DLD1 (cell line): ENCODE data around the gene AKAP13.
"Not testable (repeated sequence)": the region's sequence is repeated elsewhere in the genome, so short reads cannot be mapped to it uniquely, and the experiment has no call there.

ENCODE experiments used
- in situ Hi-C: cut with HindIII; loops from 2 replicates; pipeline ENCODE4 v1.10.0; 2017; ENCODE audit warnings: low sequenced_read_pairs

AKAP13 gene

GRCh38 chr15:85439996-85440395 is 59.6 kb downstream of the AKAP13 start:
- in situ Hi-C loops = no loop called here

GRCh38 chr15:85440451-85440850 is 60.0 kb downstream of the AKAP13 start:
- in situ Hi-C loops = no loop called here

DNA sequence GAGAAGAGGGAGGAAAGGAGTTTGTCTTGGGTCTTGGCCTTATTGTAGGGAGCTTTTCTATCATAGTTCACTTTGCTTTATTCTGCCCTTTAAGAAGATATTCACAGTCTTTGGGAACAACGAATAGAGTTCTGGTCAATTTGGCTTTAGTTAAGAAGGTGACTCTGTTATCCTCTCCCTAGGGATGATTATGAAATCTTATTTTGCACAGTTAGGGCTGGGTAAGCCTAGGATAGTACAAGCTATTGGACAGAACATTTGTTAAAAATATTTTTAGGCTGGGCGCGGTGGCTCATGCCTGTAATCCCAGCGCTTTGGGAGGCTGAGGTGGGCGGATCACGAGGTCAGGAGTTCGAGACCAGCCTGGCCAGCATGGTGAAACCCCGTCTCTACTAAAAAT is 61.5 kb downstream of the AKAP13 start:
- in situ Hi-C loops = not testable (repeated sequence)

- in situ Hi-C loops = no loop called here
Measured at GRCh38 chr15:85443046-85443445, 62.6 kb downstream of the AKAP13 start.

DNA sequence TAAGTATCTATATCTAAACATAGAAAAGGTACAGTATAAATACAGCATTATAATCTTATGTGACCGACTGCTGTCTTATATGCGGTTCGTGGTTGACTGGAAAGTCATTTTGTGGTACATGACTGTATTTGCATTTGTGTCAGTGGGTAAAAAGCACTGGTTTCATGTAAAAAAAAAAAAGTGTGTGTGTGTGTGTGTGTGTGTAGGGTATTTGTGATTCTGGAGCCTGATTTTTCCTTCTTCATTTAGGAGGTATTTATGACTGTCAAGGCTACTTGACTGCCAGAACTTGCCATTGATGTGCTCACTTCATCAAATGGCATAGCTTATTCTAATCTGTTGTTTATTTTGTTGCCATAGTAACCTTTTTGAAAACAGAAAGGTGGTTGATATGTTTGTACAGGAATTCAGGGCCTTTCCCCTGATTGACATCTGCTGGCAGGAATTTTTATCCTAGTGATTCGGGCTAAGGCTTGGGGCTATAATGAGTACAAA is 63.2 kb downstream of the AKAP13 start:
- in situ Hi-C loops = no loop called here

- in situ Hi-C loops = no loop called here
Measured at GRCh38 chr15:85444122-85444745, 63.8 kb downstream of the AKAP13 start.

- in situ Hi-C loops = no loop called here
Measured at GRCh38 chr15:85445361-85445760, 65.0 kb downstream of the AKAP13 start.

DNA sequence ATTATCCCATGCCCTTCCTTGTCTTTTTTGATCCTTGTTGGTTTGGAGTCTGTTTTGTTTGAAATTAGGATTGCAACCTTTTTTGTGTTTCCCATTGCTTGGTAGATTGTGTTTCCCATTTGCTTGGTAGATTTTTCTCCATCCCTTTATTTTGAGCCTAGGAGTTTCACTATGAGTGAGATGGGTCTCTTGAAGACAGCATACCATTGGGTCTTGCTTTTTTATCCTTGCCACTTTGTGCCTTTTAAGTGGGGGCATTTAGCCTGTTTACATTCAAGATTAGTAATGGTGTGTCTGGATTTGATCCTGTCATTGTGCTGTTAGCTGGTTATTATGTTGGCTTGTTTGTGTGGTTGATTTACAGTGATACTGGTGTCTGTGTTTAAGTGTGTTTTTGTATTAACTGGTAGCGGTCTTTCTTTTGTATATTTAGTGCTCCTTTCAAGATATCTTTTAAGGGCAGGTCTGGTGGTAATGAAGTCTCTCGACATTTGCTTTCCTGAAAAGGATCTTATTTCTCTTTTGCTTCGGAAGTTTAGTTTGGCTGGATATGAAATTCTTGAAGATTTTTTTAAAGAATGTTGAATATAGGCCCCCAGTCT is 70.8 kb downstream of the AKAP13 start:
- in situ Hi-C loops = no loop called here

- in situ Hi-C loops = no loop called here
Measured at GRCh38 chr15:85452436-85452835, 72.0 kb downstream of the AKAP13 start.

DNA sequence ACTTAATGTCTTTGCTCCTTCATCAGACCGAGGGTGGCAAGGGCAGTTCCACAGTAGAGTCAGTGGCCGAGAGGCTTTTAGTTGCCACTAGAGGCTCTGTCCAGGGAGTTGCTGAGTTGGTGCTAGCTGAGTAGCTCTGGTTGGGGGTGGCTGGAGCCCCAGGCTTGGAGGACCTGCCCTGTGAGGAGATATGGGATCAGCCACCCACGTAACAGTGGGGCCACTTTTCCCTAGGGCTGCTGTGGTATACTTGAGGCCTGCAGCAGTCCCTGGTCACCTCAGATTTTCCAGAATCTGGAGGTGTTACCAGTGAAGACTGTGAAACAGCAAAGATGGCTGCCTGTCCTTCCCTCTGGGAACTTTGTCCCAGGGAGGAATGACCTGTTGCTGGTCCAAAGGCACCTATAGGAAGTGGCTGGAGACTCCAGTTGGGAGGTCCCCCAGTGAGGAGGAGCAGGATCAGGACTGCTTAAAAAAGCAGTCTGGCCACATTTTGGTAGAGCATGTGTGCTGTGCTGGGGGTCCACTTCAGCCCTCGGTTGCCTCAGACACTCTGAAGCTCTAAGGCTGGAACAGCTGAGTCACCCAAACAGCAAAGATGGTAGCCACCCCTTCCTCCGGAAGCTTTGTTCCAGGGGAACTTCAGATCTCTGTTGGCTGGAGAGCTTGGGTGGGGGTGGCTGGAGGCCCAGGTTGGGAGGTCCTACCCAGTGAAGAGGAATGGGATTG is 72.9 kb downstream of the AKAP13 start:
- in situ Hi-C loops = no loop called here

GRCh38 chr15:85454403-85454802 is 74.0 kb downstream of the AKAP13 start:
- in situ Hi-C loops = no loop called here

DNA sequence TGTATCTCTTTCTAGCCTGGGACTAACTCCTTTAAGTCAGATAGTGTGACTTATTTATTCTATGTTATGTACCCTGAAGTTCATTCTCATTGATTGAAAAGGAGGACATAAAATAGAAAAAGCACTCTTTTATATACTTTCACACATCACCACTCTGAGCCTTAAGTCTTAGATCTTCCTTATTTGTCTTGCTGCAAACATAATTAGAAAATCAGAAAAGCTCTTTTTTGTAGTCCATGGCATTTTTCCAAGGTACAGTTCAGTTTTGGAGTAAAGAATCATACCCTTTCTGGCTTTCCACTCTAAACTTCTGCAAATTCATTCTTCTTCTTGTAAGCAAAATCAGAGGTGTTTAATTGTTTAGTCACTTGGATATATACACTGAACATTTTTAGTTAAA is 75.5 kb downstream of the AKAP13 start:
- in situ Hi-C loops = no loop called here

DNA sequence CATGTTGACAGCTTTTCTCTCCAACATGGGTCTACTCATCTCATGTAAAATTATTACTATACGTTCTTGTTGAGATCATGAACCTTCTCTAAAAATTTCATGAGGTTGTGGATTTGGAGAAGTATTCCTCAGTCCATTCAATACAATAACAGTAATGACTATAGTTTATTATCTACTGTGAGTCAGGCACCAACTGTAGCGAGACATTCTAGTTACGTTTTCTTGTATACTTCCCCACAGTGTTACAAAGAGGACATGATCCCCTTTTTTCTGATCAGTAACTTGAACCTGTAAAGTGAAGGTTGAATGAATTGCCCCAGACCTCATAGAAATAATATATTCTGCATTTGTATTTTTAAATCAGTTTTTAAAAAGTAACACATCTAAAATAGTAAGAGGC is 76.4 kb downstream of the AKAP13 start:
- in situ Hi-C loops = no loop called here

DNA sequence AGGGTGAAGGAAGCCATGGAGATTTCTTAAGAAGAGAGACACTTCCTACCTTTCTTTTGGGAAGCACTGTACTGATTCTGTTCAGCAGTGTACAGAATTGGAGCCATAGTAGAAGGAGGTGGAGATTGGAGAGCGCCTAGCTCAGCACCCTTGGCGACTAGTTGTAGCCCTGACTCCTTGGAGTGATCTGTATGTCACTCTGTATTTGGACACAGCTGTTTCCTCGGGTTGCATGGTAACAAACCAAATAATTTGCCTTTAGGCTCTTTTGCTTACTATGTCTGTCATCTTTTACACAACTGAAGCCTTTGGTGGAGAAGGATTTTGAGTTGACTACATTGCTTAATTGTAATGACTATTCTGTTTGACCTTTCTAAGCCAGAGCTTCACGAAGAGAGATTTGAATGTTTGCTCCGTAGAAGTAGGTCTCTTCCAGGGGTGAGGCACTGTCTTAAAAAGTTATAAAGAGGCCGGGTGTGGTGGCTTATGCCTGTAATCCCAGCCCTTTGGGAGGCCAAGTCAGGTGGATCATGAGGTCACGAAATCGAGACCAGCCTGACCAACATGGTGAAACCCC is 77.1 kb downstream of the AKAP13 start:
- in situ Hi-C loops = no loop called here

DNA sequence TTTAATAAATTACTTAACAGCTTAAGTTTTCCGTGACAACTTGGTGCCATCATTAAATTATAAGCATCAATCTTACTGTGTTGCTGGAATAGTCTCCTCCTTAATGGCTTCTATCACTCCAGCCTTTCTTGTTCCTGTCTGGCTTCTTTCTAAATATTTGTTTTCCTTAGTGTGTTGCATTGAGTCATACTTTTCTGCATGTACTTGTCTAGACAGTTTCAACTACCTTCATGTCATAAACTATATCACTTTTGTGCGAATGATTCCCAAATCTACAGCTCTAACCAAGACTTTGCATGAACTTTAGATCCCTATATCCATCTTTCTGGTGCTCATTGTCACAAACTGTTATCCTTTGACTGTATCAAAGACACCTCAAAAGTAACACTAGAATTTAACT is 78.4 kb downstream of the AKAP13 start:
- in situ Hi-C loops = no loop called here

DNA sequence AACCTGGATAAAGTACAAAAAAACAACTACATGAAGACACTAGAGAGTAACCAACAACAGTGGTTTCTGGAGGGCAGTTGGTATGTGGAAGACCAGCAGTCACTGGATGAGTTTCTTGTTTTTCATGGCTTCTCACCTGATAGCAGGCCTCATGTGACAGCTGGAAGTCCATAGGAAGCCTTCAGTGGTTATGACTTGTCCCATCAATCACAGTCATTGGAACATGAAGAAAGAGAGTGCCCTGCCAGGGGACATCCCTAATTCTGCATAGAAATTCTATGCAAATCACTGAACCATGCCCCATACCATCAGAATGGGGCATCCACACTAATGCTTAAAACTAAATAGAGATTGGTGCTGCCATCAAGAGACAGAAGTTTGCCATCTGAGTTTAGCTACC is 81.6 kb downstream of the AKAP13 start:
- in situ Hi-C loops = no loop called here

GRCh38 chr15:85463276-85463892 is 83.0 kb downstream of the AKAP13 start:
- in situ Hi-C loops = no loop called here

DNA sequence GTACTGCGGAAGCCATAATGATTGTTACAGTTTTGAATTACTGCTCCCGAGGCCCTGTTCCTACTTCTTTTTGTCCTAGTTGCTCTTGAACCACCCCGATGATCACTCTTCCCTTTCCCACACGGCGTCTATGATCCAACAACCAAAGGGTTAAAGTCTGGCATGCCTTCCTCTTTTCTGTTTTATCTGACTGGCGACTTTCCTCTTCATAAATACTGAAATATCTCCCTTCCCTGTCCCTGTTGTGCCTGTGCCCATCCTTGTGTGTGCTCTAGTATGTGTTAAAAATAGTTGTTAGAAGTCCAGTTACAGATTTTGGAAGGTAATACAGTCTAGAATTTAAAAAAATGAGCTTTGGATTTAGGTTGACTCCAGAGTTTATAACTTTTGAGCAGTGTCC is 83.6 kb downstream of the AKAP13 start:
- in situ Hi-C loops = no loop called here

GRCh38 chr15:85464471-85464870 is 84.1 kb downstream of the AKAP13 start:
- in situ Hi-C loops = no loop called here

DNA sequence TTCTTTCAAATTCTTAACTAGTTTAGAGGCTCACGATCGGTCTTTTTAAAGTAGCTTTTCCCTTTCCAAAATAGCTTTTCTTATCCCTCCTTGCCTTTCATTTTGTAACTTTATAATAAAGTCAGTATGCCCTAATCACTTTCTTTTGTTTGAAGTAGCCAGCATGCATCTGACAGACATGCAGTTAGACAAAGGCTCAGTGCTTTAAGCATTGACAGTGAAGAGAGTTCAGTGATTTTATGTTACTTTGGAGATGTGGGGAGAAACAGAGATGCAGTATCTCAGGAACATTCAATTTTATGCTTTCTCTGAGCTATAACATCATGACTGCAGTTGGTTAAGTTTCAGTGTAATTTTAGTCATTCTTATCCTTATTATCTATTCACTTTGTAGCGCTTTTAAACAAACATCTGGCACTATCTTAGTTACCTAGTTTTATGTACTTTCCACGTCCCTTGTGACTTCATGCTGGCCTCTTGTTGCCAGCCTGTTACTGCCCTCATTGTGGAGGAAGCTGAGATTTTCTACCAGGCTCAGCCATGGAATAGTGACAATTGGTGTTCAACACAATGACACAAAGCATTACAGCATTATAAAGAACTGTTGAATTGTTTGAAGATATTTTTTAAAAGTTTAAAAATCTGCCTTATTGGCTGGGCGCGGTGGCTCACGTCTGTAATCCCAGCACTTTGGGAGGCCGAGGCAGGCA is 90.3 kb downstream of the AKAP13 start:
- in situ Hi-C loops = no loop called here

DNA sequence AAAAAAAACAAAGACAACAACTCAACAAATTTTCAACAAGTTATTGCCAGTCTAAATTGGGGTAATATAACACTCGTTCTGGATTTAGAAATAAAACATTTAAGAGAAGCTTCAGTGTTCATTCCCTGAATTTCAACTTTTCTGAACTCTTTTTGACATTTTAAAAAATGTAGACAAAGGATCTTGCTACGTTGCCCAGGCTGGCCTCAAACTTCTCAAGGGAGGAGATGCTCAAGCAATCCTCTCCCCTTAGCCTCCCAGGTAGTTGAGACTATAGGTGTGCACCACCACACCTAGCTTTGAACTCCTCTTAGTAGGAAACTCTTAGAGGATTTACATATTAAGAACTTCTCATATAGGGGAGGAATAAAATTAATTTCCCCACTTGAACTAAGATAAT is 91.9 kb downstream of the AKAP13 start:
- in situ Hi-C loops = no loop called here
